Testis (tissue), 5 donors: ENCODE results near the gene LAMB4. TPM values are rescaled to one million over a fixed set of nuclear protein-coding genes. Genes with fewer than 3 reads are reported as not detected.

Source experiments
- DNase-seq: peaks from one replicate; pipeline ENCODE4 v3.0.0-alpha.2; 2019
- H3K27ac ChIP-seq, 2 donors: fragments of 200-600 bp; sonication (generic); one replicate each; pipeline ENCODE4 v1.5.1; 2019
- H3K27me3 ChIP-seq: fragments of 200-600 bp; sonication (generic); one replicate; pipeline ENCODE4 v1.5.1; 2019
- H3K36me3 ChIP-seq: fragments of 200-600 bp; sonication (generic); one replicate; pipeline ENCODE4 v1.5.1; 2017; ENCODE audit warnings: low read depth; ENCODE audit errors: missing control alignments
- H3K4me1 ChIP-seq: fragments of 200-600 bp; sonication (generic); one replicate; pipeline ENCODE4 v1.5.1; 2019
- H3K4me3 ChIP-seq, 2 donors: fragments of 200-600 bp; sonication (generic); one replicate each; pipeline ENCODE4 v1.5.1; 2017 to 2019
- H3K9me3 ChIP-seq: fragments of 200-600 bp; sonication (generic); one replicate; pipeline ENCODE4 v1.5.1; 2017
- POLR2A ChIP-seq: fragments of 450-650 bp; IDR thresholded peaks from one replicate; pipeline ENCODE4 v1.6.1; 2017; ENCODE audit warnings: antibody characterized with exemption, mild to moderate bottlenecking, moderate library complexity
- WGBS, 2 donors: methylation state at CpG; one replicate each; pipeline ENCODE4 v1.1.5; 2018; 5-methylcytosine and 5-hydroxymethylcytosine counted together
- intact Hi-C: fragments of 100-400 bp; cut with DNase I; formaldehyde crosslinking; loops from one replicate; pipeline ENCODE4 v1.15.1; 2023; ENCODE audit warnings: low total_unique reads
- long read RNA-seq, 2 donors: transcript quantifications; one replicate each; lab custom pipeline, GENCODE V29; 2026
- polyA plus RNA-seq: library from polyadenylated mRNA; stranded (reverse); fragments of 350-450 nt; fragmentation: Illumina TruSeq; extraction: RNeasy Lipid Tissue Mini Kit (QIAGEN cat#74804); gene quantifications from one replicate; pipeline ENCODE4 v1.2.3, GENCODE V29; 2014; ENCODE audit warnings: low read depth, low replicate concordance; ENCODE audit not compliant: insufficient read depth
- total RNA-seq, 2 donors: library from RNA; depleted of rRNA; stranded (reverse); fragments of >200 nt; gene quantifications; one replicate each; pipeline ENCODE4 v1.2.3, GENCODE V29; 2016
- TF ChIP-seq, protein P1 (sequence below), 3 experiments: fragments of 450-650 bp in 2 of 3; fragments of 200-600 bp in 1 of 3; sonication (generic) in 1 of 3; IDR thresholded peaks; one replicate each; pipeline ENCODE4 v1.5.1; 2016 to 2019; ENCODE audit warnings: antibody characterized with exemption in 3 of 3, mild to moderate bottlenecking in 2 of 3, moderate library complexity in 1 of 3

Gene LAMB4, protein sequence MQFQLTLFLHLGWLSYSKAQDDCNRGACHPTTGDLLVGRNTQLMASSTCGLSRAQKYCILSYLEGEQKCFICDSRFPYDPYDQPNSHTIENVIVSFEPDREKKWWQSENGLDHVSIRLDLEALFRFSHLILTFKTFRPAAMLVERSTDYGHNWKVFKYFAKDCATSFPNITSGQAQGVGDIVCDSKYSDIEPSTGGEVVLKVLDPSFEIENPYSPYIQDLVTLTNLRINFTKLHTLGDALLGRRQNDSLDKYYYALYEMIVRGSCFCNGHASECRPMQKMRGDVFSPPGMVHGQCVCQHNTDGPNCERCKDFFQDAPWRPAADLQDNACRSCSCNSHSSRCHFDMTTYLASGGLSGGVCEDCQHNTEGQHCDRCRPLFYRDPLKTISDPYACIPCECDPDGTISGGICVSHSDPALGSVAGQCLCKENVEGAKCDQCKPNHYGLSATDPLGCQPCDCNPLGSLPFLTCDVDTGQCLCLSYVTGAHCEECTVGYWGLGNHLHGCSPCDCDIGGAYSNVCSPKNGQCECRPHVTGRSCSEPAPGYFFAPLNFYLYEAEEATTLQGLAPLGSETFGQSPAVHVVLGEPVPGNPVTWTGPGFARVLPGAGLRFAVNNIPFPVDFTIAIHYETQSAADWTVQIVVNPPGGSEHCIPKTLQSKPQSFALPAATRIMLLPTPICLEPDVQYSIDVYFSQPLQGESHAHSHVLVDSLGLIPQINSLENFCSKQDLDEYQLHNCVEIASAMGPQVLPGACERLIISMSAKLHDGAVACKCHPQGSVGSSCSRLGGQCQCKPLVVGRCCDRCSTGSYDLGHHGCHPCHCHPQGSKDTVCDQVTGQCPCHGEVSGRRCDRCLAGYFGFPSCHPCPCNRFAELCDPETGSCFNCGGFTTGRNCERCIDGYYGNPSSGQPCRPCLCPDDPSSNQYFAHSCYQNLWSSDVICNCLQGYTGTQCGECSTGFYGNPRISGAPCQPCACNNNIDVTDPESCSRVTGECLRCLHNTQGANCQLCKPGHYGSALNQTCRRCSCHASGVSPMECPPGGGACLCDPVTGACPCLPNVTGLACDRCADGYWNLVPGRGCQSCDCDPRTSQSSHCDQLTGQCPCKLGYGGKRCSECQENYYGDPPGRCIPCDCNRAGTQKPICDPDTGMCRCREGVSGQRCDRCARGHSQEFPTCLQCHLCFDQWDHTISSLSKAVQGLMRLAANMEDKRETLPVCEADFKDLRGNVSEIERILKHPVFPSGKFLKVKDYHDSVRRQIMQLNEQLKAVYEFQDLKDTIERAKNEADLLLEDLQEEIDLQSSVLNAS (N-terminal part only)
- total RNA-seq (1 to 10 TPM; 3.0 to 3.1 TPM), polyA plus RNA-seq (2.8 TPM)
- long read RNA-seq, donor 1, result 0 reads
- long read RNA-seq, donor 2, result 0 reads

DNA sequence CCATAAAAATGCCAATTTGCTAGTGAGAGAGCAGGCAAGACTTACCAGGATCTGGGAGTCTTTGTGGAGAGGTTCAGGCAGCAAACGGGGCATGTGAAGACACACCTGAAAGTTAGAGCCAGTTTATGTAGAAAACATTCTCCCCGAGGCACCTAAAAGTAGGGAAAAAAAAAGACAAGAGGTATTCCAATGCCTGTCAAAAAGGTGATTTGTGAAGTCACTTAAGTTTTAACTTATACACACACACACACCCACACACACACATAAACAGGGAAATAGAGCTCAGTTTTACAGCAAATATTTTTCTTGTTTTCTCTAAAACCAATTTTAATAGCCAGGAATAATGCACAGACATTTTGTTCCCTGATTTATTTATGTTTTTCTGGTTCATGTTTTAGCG lies at the start of gene LAMB4:
TSS of gene LAMB4 (minus strand) at position 101 of the 400 bp plus-strand sequence. CDS start 7,197 bp downstream, outside the sequence.
- no peaks in the 10 kb centered on the region for H3K36me3 ChIP-seq
- no peak within 1 kb of the TSS for H3K4me3 ChIP-seq
- intact Hi-C loops, result no loop called here
- no peaks in the 10 kb centered on the region for H3K27me3 ChIP-seq
- H3K9me3 ChIP-seq, result no peaks in the 10 kb centered on the region
- H3K27ac ChIP-seq, result no peak within 1 kb of the TSS
- 86 to 90% methylated on average over 3 of the region's 3 CpGs for WGBS, 2 donors
- TF ChIP-seq, protein P1, sequence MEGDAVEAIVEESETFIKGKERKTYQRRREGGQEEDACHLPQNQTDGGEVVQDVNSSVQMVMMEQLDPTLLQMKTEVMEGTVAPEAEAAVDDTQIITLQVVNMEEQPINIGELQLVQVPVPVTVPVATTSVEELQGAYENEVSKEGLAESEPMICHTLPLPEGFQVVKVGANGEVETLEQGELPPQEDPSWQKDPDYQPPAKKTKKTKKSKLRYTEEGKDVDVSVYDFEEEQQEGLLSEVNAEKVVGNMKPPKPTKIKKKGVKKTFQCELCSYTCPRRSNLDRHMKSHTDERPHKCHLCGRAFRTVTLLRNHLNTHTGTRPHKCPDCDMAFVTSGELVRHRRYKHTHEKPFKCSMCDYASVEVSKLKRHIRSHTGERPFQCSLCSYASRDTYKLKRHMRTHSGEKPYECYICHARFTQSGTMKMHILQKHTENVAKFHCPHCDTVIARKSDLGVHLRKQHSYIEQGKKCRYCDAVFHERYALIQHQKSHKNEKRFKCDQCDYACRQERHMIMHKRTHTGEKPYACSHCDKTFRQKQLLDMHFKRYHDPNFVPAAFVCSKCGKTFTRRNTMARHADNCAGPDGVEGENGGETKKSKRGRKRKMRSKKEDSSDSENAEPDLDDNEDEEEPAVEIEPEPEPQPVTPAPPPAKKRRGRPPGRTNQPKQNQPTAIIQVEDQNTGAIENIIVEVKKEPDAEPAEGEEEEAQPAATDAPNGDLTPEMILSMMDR (IDR thresholded peaks at IDR 0.05), result no peak
- TF ChIP-seq POLR2A, result no peak
- no peaks in the 10 kb centered on the region for H3K4me1 ChIP-seq
- no peak for DNase-seq

DNA sequence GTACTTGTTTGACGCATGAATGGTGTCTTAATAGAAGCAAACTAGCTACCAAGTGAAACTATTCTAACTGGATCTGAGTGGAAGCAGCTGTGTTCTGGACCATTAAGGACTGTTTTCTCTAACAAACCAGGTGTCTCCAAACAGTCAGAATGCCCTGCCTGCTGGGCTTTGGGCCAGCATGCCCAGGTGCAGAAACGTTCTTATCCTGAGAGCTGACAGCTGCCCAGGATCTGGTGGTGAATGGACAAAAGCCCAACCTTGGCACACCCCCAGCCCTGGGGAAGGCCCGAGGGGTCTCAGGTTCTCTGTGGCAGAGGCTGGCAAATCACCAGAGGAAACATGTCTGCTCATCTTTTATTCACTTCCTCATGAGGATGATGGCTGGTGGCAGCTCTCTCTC lies 48.2 kb upstream of the LAMB4 start:
- DNase-seq, result no peak
- H3K4me1 ChIP-seq, result no peaks in the 10 kb centered on the region
- no peaks in the 10 kb centered on the region for H3K36me3 ChIP-seq
- no peaks in the 10 kb centered on the region for H3K9me3 ChIP-seq
- no peaks in the 10 kb centered on the region for H3K27me3 ChIP-seq
- H3K27ac ChIP-seq, result no peak overlapping the region
- no peak overlapping the region for H3K4me3 ChIP-seq
- 57 to 66% methylated on average over 3 of the region's 3 CpGs for WGBS, 2 donors
- TF ChIP-seq POLR2A, result no peak
- TF ChIP-seq, protein P1 (IDR thresholded peaks at IDR 0.05), result no peak
- intact Hi-C loops, result no loop called here

DNA sequence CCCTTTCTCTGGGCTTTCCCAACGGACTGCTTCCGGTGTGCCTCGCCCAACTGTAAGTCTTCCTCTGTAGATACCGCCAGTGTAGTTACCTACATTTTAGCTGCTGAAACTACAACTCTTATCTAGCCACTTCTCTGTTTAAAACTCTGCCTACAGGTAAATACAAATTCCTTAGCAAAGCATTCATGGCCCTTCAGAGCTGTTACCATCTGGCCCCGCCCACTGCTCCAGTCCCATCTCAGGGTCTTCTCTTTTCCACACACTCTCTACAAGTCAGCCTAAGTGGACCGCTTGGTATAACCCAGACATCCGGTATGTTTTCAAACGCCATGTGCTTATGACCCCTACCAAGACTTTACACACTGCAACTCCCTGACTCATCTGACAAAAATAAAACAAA lies 41.0 kb upstream of the LAMB4 start:
- H3K4me1 ChIP-seq, result no peaks in the 10 kb centered on the region
- 84 to 90% methylated on average over 8 of the region's 8 CpGs for WGBS, 2 donors
- intact Hi-C loops, result no loop called here
- no peaks in the 10 kb centered on the region for H3K9me3 ChIP-seq
- no peak overlapping the region for H3K27ac ChIP-seq
- no peaks in the 10 kb centered on the region for H3K36me3 ChIP-seq
- TF ChIP-seq, protein P1 (IDR thresholded peaks at IDR 0.05), result no peak
- TF ChIP-seq POLR2A, result no peak
- no peaks in the 10 kb centered on the region for H3K27me3 ChIP-seq
- DNase-seq, result no peak
- H3K4me3 ChIP-seq, result no peak overlapping the region

DNA sequence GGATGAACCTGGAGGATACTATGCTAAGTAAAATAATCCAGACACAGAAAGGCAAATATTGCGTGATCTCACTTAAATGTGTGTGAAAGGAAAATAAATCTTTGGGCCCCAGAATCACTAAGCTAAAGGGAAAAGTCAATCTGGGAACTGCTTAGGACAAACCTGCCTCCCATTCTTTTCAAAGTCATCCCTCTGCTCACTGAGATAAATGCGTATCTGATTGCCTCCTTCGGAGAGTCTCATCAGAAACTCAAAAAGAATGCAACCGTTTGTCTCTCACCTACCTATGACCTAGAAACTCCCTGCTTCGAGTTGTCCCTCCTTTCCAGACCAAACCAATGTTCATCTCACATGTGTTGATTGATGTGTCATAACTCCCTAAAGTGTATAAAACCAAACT lies 40.1 kb upstream of the LAMB4 start:
- no peaks in the 10 kb centered on the region for H3K9me3 ChIP-seq
- no peaks in the 10 kb centered on the region for H3K36me3 ChIP-seq
- H3K4me1 ChIP-seq, result no peaks in the 10 kb centered on the region
- H3K4me3 ChIP-seq, result no peak overlapping the region
- TF ChIP-seq, protein P1 (IDR thresholded peaks at IDR 0.05), result no peak
- TF ChIP-seq POLR2A, result no peak
- 63 to 71% methylated on average over 5 of the region's 5 CpGs for WGBS, 2 donors
- no peaks in the 10 kb centered on the region for H3K27me3 ChIP-seq
- no peak for DNase-seq
- intact Hi-C loops, result no loop called here
- H3K27ac ChIP-seq, result no peak overlapping the region
